Stimulated activated CD4-positive, alpha-beta T cell treated with anti-CD3 and anti-CD28 coated beads, TNF-alpha, amount 100 ng/mL, for 1 hour (primary cell): ENCODE results near the gene PCBP2.
A peak's percentile ranks its signal among the peaks of the same experiment; 100 is the strongest.
"Not testable (repeated sequence)": the region's sequence is repeated elsewhere in the genome, so short reads cannot be mapped to it uniquely, and the experiment has no call there.

Experiments used
- DNase-seq, 3 donors: peaks; one replicate each; pipeline ENCODE4 v3.0.0-alpha.2; 2020; ENCODE audit warnings: low read depth in 3 of 3, low spot score in 1 of 3

The PCBP2 gene

GRCh38 chr12:53441040-53441833 lies 10.7 kb upstream of the PCBP2 start, which contains the start of gene PRR13:
Gene PRR13, plus strand, starts transcription at chr12:53441734. Its CDS starts 981 bp downstream, at chr12:53442715.
- peak; percentile 96 to 98 (median 96) for DNase-seq

DNA sequence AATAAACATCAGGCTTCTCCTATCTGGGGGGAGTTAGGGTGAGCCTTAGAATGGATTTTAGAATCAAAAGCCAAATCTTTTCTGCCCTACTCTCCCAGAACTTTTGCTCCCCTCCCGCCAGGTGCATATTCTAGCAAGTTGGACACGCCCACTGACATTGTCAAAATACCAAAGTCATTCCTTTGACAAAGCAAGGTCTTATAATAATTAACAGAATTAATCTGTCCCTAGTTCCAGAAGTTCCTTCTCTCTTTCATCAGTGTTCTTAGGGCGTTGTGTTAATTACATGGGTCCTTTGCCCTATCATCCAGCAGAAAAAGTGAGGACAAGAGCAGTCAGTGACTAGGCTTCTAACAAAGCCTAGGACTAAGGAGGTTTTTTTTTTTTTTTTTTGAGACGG lies 7.9 kb upstream of the PCBP2 start:
- DNase-seq, result no peak

GRCh38 chr12:53444593-53445325 lies 7.1 kb upstream of the PCBP2 start:
- not testable (repeated sequence) for DNase-seq

DNA sequence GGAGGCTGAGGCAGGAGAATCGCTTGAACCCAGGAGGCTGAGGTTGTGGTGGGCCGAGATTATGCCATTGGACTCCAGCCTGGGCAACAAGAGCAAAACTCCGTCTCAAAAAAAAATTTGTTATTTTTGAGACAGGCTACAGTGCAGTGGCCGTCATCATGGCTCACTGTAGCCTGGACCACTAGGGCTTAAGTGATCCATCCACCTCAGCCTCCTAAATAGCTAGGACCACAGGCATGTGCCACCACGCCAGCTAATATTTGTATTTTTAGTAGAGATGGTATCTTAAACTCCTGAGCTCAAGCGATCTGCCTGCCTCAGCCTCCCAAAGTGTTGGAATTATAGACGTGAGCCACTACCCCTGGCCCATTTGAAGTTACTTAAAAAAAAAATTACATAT lies 966 bp upstream of the PCBP2 start:
- no peak for DNase-seq

- DNase-seq, result peak; percentile 53 to 66 (median 62)
Observed at GRCh38 chr12:53452159-53453077, 516 bp downstream of the PCBP2 start.

- DNase-seq, result no peak
Observed at GRCh38 chr12:53453953-53454640, 2.2 kb downstream of the PCBP2 start.

- DNase-seq, result no peak
Observed at GRCh38 chr12:53454707-53455106, 2.8 kb downstream of the PCBP2 start.

DNA sequence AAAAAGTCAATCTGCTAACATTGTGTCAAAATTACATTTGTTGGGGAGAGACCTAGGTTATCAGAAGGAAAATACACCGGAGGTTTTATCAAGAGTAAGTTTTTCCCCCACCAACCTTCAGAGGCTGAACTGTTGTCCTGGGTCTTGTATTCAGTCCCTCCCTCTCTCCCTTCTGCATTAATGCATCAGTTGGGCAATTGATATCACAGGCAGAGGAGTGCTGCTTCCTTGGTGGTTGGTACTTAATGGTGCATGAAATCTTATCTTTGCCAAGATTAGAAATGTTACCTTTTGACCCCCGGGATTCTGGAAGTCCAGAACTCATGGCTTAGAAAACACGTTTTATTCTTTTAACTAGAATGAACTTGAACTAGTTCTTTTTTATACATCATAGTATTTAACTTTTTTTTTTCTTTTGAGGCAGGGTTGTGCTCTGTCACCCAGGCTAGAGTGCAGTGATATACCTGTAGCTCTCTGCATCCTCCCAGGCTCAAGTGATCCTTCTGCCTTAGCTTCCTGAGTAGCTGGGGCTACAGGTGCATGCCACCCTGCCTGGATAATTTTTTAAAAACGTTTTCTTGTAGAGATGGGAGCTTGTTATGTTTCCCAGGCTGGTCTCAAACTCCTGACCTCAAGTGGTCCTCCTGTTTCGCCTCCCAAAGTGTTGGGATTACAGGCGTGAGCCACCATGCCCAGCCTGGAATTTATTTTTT lies 4.9 kb downstream of the PCBP2 start:
- DNase-seq, result no peak

- no peak for DNase-seq
Observed at GRCh38 chr12:53459097-53459496, 7.2 kb downstream of the PCBP2 start.

- DNase-seq, result no peak
Observed at GRCh38 chr12:53461059-53461458, 9.2 kb downstream of the PCBP2 start.

DNA sequence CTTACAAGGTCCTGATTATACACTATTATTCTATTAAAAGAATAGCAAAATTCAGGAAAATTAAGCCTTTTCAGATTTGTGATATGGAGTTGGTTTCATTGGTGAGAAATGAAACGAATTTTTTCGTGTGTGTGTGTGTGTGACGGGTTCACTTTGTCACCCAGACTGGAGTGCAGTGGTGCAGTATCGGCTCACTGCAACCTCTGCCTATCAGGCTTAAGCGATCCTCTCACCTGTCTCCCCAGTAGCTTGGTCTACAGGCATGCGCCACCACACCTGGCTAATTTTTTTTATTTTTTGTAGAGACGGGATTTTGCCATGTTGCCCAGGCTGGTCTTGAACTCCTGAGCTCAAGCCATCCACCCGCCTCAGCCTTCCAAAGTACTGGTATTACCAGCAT lies 9.7 kb downstream of the PCBP2 start:
- no peak for DNase-seq

- DNase-seq, result no peak
Observed at GRCh38 chr12:53462935-53463334, 11.0 kb downstream of the PCBP2 start.

- no peak for DNase-seq
Observed at GRCh38 chr12:53463802-53464560, 12.1 kb downstream of the PCBP2 start.

- DNase-seq, result no peak
Observed at GRCh38 chr12:53464685-53465418, 12.9 kb downstream of the PCBP2 start.

DNA sequence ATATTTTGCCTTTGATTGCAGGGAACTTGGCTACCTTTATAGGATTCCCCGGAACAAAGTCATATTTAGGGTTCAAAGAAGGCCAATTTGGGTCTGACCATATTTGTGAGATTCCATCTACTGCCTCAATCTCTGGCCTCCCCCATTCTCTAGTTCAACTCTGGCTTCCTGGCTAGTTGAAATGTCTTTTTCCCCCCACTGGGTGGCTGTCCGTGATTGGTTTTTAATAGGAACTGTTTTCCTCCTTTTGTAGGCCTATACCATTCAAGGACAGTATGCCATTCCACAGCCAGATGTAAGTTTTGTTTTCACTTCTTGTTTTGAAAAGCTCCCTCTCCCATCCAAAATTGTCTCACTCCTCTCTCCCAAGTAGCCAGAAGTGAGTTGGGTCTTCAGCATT lies 13.8 kb downstream of the PCBP2 start:
- no peak for DNase-seq

DNA sequence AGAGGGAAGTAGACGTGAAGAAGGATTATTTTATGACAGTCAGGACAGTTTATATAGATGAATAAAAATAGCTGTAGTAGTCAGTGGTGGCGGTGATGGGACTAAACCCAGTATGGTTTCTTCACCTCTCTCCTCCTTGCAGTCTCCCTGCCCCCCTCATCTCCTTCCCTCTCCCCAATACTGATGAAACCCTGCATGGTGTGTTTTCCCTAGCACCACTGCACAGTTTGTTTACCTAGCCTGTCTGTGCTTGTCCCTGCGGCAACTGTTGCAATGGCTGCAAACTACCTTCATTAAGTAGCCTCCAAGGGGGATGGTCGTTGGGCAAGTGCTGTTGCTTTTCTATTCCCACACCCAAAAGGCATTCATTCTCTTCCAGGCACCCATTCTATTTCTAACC lies 14.7 kb downstream of the PCBP2 start:
- no peak for DNase-seq

DNA sequence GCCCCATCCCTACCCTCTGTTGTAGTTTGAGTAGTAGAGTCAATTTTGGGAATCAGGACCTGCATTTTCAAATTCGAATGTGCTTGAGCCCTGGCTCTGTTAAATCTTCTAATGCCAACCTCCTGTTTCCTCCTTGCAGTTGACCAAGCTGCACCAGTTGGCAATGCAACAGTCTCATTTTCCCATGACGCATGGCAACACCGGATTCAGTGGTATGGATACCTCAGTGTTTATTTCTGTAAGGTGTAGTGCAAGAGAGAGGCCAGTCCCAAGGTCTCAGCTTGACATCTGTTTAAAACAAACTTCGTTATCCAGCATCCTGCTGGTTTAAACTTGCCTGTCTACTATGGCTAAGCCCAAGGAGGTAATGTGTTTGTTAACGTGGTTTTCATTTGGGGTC lies 15.2 kb downstream of the PCBP2 start:
- no peak for DNase-seq

DNA sequence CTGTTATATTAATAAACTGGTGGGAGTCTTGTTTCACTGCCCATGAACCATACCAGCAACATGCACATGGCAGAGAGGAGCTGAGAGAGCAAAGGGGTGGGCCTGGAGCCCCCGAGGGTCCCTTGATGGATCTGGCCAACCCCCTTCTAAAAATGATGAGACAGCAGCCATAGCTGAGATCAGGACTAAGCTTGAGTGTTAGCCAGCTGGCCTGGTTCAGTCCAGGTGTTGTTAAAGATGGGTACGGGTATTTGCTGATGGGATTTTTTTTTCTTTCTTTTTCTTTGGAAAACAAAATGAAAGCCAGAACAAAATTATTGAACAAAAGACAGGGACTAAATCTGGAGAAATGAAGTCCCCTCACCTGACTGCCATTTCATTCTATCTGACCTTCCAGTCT lies 16.0 kb downstream of the PCBP2 start:
- DNase-seq, result no peak

DNA sequence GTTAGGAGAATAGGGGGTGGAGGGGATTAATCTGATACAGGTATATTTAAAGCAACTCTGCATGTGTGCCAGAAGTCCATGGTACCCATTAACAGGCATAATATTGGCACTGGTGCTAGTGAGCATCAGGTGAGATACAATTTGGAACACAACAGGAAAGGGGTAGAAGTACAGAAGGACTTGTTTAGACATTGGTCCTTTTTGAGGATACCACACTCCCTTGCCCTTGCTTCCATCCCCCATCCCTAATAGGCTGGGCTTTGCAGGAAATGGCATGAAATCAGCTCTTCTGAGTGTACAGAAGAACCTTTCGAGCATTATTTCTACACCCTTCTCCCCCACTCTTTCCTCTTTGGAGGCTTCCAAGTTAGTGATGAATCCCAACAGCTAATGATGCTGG lies 16.4 kb downstream of the PCBP2 start:
- DNase-seq, result no peak
